Measurements from ENCODE around the gene PTPRD.

The PTPRD gene

GRCh38 chr9:10144355-10144754, 468.4 kb downstream of the PTPRD start:
- H3K4me3 ChIP-seq (ENCODE audit: low read depth, low read length): no peak overlapping the region
- ChIA-PET POLR2A (no interaction called here), CTCF (no interaction called here)
- TF ChIP-seq CTCF (IDR thresholded peaks at IDR 0.05; ENCODE audit: insufficient read depth, low read length, missing control alignments): no peak
- no peak for DNase-seq (ENCODE audit: low read depth, low spot score)

- no peak for TF ChIP-seq CTCF (IDR thresholded peaks at IDR 0.05; ENCODE audit: insufficient read depth, low read length, missing control alignments)
- H3K4me3 ChIP-seq (ENCODE audit: low read depth, low read length): no peak overlapping the region
- ChIA-PET POLR2A (no interaction called here), CTCF (no interaction called here)
- no peak for DNase-seq (ENCODE audit: low read depth, low spot score)
Measured at GRCh38 chr9:10135553-10135952, 477.2 kb downstream of the PTPRD start.

DNA sequence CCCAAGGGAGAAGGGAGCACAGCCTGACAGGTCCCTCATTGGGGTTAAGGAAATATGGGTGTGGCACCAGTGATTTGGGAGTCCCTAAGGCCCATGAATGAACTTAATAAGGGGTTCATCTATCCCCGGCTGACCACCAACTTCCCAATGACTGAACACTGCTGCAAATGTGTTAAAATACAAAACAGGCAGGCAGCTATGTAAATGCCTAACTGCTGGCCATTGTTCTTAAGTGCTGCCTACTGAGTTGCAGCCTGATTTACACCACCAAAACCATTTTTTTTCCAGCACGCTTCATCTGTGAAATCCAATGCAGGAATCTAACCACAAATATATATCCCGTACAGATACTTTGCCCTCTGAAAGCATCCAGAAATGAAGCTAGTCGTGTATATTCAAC, 478.5 kb downstream of the PTPRD start:
- POLR2A ChIA-PET: no interaction called here
- no peak overlapping the region for H3K4me3 ChIP-seq (ENCODE audit: low read depth, low read length)
- DNase-seq (ENCODE audit: low read depth, low spot score): no peak
- CTCF ChIA-PET: no interaction called here
- TF ChIP-seq CTCF (IDR thresholded peaks at IDR 0.05; ENCODE audit: insufficient read depth, low read length, missing control alignments): no peak

- POLR2A ChIA-PET: no interaction called here
- DNase-seq (ENCODE audit: low read depth, low spot score): no peak
- CTCF ChIA-PET: no interaction called here
Measured at GRCh38 chr9:10130061-10130675, 482.6 kb downstream of the PTPRD start.

DNA sequence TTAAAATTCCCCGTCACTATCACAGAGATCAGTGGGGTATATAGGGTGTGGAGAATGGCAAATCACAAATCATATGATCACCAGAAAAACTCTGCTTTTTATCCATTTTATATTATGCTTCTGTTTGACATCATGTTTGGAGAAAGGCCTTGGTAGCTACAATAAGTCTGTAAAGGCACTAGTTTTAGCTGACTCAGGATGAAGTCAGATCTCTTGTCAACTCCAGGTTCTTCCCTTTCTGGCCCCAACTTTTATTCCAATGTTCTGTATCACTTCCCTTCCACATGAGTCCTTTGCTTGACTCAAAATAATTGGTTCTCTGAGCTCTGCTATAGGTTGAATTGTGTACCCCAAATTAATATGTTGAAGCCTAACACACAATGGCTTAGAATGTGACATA, 484.9 kb downstream of the PTPRD start:
- POLR2A ChIA-PET: no interaction called here
- no peak for TF ChIP-seq CTCF (IDR thresholded peaks at IDR 0.05; ENCODE audit: insufficient read depth, low read length, missing control alignments)
- H3K4me3 ChIP-seq (ENCODE audit: low read depth, low read length): no peak overlapping the region
- no peak for DNase-seq (ENCODE audit: low read depth, low spot score)
- CTCF ChIA-PET: no interaction called here

More at GRCh38 chr9:10130061-10130675, 482.6 kb downstream of the PTPRD start:
- no peak overlapping the region for H3K4me3 ChIP-seq (ENCODE audit: low read depth, low read length)
- no peak for TF ChIP-seq CTCF (IDR thresholded peaks at IDR 0.05; ENCODE audit: insufficient read depth, low read length, missing control alignments)

- ChIA-PET POLR2A (no interaction called here), CTCF (no interaction called here)
- H3K4me3 ChIP-seq (ENCODE audit: low read depth, low read length): no peak overlapping the region
- no peak for TF ChIP-seq CTCF (IDR thresholded peaks at IDR 0.05; ENCODE audit: insufficient read depth, low read length, missing control alignments)
- DNase-seq (ENCODE audit: low read depth, low spot score): no peak
Measured at GRCh38 chr9:10112798-10113197, 500.0 kb downstream of the PTPRD start.

Measured in AG04449 (cell line).